Left ventricle myocardium inferior (tissue), 1 donor: ENCODE data around the gene SBK2. TPM values are rescaled to one million over a fixed set of nuclear protein-coding genes. Genes with fewer than 3 reads are reported as not detected.

Source experiments
- DNase-seq: peaks from one replicate; pipeline ENCODE4 v3.0.0-alpha.2; 2020
- H3K27ac ChIP-seq: fragments of 200-600 bp; replicated peaks from 2 replicates; pipeline ENCODE4 v1.8.0; 2021
- H3K27me3 ChIP-seq: fragments of 200-600 bp; 2 replicates; pipeline ENCODE4 v1.8.0; 2021; ENCODE audit warnings: low read depth
- H3K36me3 ChIP-seq: fragments of 200-600 bp; 2 replicates; pipeline ENCODE4 v1.8.0; 2021
- H3K4me1 ChIP-seq: fragments of 200-600 bp; 2 replicates; pipeline ENCODE4 v1.8.0; 2021
- H3K4me3 ChIP-seq: fragments of 200-600 bp; 2 replicates; pipeline ENCODE4 v1.8.0; 2021; ENCODE audit warnings: mild to moderate bottlenecking, moderate library complexity
- H3K9me3 ChIP-seq: fragments of 200-600 bp; replicated peaks from 2 replicates; pipeline ENCODE4 v1.8.0; 2021
- intact Hi-C: fragments of 100-400 bp; cut with micrococcal nuclease; formaldehyde crosslinking; loops from one replicate; pipeline ENCODE4 v1.11.0; 2022
- total RNA-seq: library from RNA; stranded (reverse); fragmentation: NEBNext Ultra II Directional; extraction: Animal tissue kit (Norgen Biotek cat#: 25700); gene quantifications from one replicate; pipeline ENCODE4 v1.2.1, GENCODE V29; 2021
- TF ChIP-seq, protein P1 (sequence below): fragments of 200-600 bp; IDR thresholded peaks from 2 replicates; pipeline ENCODE4 v1.8.0; 2021; ENCODE audit warnings: antibody characterized with exemption, mild to moderate bottlenecking, borderline replicate concordance
- donor health status: DM: no; HTN: yes; CAD: no; lungs with severe emphysema.

SBK2 gene
- total RNA-seq, 1 donor from 2014 or later = 6.5 TPM

DNA sequence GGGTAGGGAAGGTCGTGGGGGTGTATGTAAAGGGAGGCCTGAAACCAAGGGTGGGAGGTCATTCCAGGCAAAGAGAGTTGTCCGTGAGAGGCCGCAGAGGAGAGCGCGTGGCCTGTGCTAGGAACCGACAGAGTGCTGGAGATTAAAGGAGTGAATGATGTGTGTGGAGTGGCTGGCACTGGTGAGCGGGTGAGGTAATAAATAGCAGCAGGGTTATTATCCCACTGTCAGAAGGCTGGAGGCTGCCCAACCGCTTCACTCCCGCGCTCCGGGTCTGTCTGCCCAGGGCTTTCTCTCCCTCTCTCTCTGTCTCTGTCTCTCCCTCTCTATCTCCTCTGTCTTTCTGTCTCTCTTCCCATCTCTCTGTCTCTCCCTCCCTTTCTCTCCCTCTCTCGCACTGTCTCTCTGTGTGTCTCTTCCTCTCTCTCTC lies 26.3 kb upstream of the SBK2 start:
- TF ChIP-seq, protein P1, sequence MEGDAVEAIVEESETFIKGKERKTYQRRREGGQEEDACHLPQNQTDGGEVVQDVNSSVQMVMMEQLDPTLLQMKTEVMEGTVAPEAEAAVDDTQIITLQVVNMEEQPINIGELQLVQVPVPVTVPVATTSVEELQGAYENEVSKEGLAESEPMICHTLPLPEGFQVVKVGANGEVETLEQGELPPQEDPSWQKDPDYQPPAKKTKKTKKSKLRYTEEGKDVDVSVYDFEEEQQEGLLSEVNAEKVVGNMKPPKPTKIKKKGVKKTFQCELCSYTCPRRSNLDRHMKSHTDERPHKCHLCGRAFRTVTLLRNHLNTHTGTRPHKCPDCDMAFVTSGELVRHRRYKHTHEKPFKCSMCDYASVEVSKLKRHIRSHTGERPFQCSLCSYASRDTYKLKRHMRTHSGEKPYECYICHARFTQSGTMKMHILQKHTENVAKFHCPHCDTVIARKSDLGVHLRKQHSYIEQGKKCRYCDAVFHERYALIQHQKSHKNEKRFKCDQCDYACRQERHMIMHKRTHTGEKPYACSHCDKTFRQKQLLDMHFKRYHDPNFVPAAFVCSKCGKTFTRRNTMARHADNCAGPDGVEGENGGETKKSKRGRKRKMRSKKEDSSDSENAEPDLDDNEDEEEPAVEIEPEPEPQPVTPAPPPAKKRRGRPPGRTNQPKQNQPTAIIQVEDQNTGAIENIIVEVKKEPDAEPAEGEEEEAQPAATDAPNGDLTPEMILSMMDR = no peak
- peak overlapping the region; percentile 89 for H3K27ac ChIP-seq
- H3K36me3 ChIP-seq = no peaks in the 10 kb centered on the region
- peak; percentile 79 for DNase-seq
- H3K4me1 ChIP-seq = peaks cover 8% of the 10 kb centered on the region
- intact Hi-C loops = no loop called here
- peaks cover 14% of the 10 kb centered on the region for H3K27me3 ChIP-seq
- H3K4me3 ChIP-seq = peak overlapping the region; percentile 58
- no peaks in the 10 kb centered on the region for H3K9me3 ChIP-seq

DNA sequence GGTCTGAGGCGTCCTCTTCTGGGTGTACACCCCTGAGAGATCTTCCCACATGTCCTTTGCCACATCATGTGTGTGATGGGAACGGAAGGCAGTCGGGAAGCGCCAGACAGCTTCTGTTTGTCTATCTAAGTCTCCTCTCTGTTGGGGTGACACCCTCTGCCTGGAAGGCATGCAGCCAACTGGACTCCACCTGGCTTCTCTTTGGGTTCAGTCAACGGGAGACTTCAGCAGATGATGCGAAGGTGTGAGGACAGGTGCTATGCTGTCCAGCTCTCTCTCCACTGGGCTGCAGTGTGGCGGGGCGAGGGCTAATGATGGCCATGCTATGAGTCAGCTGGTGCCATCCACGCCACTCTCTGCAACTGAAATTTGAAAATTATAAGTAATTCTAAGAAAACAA lies 22.8 kb upstream of the SBK2 start:
- H3K36me3 ChIP-seq = no peaks in the 10 kb centered on the region
- H3K4me1 ChIP-seq = peaks cover 8% of the 10 kb centered on the region
- H3K27ac ChIP-seq = no peak overlapping the region
- H3K4me3 ChIP-seq = no peak overlapping the region
- no peak for DNase-seq
- H3K9me3 ChIP-seq = no peaks in the 10 kb centered on the region
- TF ChIP-seq, protein P1 = no peak
- intact Hi-C loops = no loop called here
- H3K27me3 ChIP-seq = peaks cover 8% of the 10 kb centered on the region

DNA sequence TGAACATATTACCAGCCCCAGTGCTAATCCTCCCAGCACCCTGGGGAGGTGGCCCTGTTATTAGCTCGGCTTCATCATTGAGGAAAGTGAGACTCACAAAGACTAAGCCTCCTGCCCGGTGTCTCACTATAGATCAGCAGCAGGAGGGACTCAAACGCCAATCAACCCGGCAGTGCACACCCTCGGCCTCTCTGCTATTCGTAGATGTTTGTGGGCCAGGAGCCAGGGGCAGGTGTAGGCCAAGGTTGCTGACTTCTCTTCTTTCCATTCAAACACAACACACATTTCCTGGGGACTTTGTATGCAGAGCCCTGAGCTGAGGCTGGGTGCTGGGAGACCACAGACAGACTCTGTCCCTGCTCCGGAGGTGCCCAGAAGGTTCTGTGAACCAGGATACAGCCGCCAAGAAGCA lies 17.8 kb upstream of the SBK2 start:
- Histone ChIP-seq H3K27me3 (peaks cover 4% of the 10 kb centered on the region), H3K36me3 (no peaks in the 10 kb centered on the region), H3K4me3 (no peak overlapping the region), H3K27ac (no peak overlapping the region), H3K9me3 (no peaks in the 10 kb centered on the region), H3K4me1 (peaks cover 5% of the 10 kb centered on the region)
- TF ChIP-seq, protein P1 = no peak
- intact Hi-C loops = no loop called here
- DNase-seq = no peak

DNA sequence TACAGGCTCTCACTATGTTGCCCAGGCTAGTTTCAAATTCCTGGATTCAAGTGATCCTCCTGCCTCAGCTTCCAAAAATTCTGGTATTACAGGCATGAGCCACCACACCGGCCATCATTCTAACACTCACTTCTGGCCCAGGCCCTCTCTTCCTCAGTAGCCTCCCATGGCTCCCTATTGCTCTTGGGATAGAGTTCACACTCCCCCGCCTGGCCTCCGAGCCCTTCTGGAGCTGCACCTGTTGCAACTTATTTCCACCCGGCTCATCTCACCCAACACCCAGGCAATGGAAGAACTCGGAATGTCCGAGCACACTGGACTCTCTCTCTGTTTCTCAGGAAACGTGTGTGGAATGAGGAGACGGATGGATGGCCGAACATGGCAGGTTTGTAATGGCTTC lies 17.4 kb upstream of the SBK2 start:
- DNase-seq = no peak

DNA sequence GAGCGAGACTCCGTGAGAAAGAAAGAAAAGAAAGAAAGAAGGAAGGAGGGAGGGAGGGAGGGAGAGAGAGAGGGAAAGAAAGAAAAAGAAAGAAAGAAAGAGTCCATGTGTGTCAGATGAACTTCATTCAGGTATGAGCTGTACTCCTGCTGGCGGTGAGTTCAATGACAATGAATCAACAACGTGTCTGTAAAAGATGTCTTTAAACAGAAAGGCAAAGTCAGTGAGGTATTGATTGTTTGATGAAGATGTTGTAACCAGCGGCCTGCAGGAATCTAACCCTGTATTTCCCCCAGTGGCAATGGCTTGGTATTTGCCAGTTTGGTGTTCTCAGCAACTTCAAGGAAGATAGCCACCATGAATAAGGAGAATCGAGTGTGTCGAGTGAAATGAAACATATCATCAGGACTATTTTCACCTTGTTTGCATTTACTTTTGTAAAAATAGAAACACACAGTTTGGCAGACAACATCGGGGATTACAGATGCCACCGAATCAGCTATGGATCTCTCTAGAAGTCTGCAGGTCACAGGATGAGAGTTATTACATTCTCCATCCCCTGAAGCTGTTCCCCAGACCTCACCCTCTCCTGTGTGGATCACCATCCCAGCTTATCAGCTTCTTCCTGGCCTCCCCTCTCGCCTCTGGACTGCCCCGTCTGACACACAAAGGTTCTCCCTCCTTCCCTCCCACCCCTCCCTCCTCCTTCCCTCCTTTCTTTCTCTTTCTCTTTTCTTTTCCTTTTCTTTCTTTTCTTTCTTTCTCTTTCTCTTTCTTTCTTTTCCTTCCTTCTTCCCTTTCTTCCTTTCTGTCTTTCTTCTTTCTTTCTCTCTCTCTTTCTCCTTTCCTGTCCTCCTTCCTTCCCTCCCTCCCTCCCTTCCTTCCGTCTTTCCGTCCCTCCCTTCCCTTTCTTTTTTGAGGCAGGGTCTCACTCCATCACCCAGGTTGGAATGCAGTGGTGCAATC lies 16.6 kb upstream of the SBK2 start:
- Histone ChIP-seq H3K4me1 (peaks cover 17% of the 10 kb centered on the region), H3K9me3 (no peaks in the 10 kb centered on the region), H3K27me3 (peaks cover 5% of the 10 kb centered on the region), H3K27ac (no peak overlapping the region), H3K4me3 (no peak overlapping the region), H3K36me3 (no peaks in the 10 kb centered on the region)
- intact Hi-C loops = no loop called here
- DNase-seq = no peak
- TF ChIP-seq, protein P1 = no peak

More for the DNA sequence above, 17.4 kb upstream of the SBK2 start:
- TF ChIP-seq, protein P1 = no peak
- peaks cover 5% of the 10 kb centered on the region for H3K27me3 ChIP-seq
- H3K36me3 ChIP-seq = no peaks in the 10 kb centered on the region
- H3K4me1 ChIP-seq = peaks cover 10% of the 10 kb centered on the region
- intact Hi-C loops = no loop called here
- H3K4me3 ChIP-seq = no peak overlapping the region
- no peak overlapping the region for H3K27ac ChIP-seq
- no peaks in the 10 kb centered on the region for H3K9me3 ChIP-seq
